ENCODE measurements around the gene OR2T2. TPM values are rescaled to one million over a fixed set of nuclear protein-coding genes. Genes with fewer than 3 reads are reported as not detected.
A peak's percentile ranks its signal among the peaks of the same experiment; 100 is the strongest.
"Not testable (repeated sequence)": the region's sequence is repeated elsewhere in the genome, so short reads cannot be mapped to it uniquely, and the experiment has no call there.

OR2T2 gene
- total RNA-seq, 2 experiments from 2014 or later, result not detected

GRCh38 chr1:248481686-248482579 lies 36.5 kb downstream of the OR2T2 start:
- H3K27ac Mint-ChIP-seq, result peak overlapping the region; percentile 91
- H3K4me3 Mint-ChIP-seq, result peak overlapping the region; percentile 79
- not testable (repeated sequence) for H3K27me3 Mint-ChIP-seq, H3K9me3 Mint-ChIP-seq, H3K36me3 Mint-ChIP-seq
- H3K4me1 Mint-ChIP-seq, result peaks cover 14% of the 10 kb centered on the region
- peak; percentile 21 for DNase-seq

DNA sequence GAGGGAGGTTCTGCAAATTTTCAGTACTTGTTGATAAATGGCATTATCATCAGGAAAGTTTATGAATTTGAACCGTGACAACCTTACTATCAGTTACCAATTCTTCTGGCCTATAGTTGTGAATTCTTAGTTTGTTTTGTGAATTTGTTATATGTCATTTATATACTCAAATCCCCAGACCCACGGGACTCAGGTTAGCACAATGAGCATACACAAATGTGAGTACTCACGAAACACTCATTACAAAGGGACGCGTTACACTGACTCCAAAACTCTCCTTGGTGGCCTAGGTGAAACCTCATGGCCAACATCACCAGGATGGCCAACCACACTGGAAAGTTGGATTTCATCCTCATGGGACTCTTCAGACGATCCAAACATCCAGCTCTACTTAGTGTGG lies 42.9 kb downstream of the OR2T2 start, which contains the start of gene OR2T5:
Gene OR2T5 (plus strand): TSS at position 301 of the 400 bp plus-strand sequence. CDS start 0 bp downstream, at position 301.
- H3K4me3 Mint-ChIP-seq, H3K9me3 Mint-ChIP-seq, H3K27me3 Mint-ChIP-seq, H3K36me3 Mint-ChIP-seq, DNase-seq, H3K4me1 Mint-ChIP-seq, H3K27ac Mint-ChIP-seq: not testable (repeated sequence)

DNA sequence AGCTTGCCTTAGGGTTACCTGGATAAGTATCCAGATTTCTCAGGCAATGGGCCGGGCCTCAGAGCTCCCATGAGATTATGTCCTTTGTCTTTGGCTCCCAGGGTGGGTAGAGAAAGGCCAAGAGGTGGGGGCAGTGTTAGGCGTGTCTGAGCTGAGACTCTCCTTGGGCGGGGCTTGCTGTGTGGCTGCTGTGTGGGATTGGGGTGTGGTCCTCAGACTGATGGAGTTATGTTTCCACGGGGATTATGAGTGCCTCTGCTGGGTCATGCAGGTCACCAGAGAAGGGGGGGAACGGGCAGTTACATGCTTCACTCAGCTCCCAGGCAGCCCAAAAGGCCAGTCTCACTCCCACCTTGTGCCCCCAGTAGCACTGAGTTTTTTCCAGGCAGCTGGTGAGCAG lies 51.2 kb downstream of the OR2T2 start:
- DNase-seq, H3K4me3 Mint-ChIP-seq, H3K36me3 Mint-ChIP-seq, H3K9me3 Mint-ChIP-seq, H3K4me1 Mint-ChIP-seq, H3K27ac Mint-ChIP-seq, H3K27me3 Mint-ChIP-seq: not testable (repeated sequence)

GRCh38 chr1:248500305-248501035 lies 55.0 kb downstream of the OR2T2 start:
- not testable (repeated sequence) for H3K9me3 Mint-ChIP-seq, H3K36me3 Mint-ChIP-seq, DNase-seq, H3K27me3 Mint-ChIP-seq, H3K4me3 Mint-ChIP-seq, H3K4me1 Mint-ChIP-seq, H3K27ac Mint-ChIP-seq

Other genes starting within 250 kb of the OR2T2 start
- gene OR2M3, start 248.4 kb upstream of the OR2T2 start, total RNA-seq, result not detected
- not detected for gene OR2M4, start 214.2 kb upstream of the OR2T2 start, total RNA-seq
- not detected for gene OR2T33, start 167.7 kb upstream of the OR2T2 start, total RNA-seq
- gene OR2T12, start 142.2 kb upstream of the OR2T2 start, total RNA-seq, result not detected
- not detected for gene OR2M7, start 121.1 kb upstream of the OR2T2 start, total RNA-seq
- gene OR14C36, start 96.9 kb upstream of the OR2T2 start, total RNA-seq, result not detected
- not detected for gene OR2T4, start 84.0 kb upstream of the OR2T2 start, total RNA-seq
- not detected for gene OR2T6, start 69.9 kb upstream of the OR2T2 start, total RNA-seq
- gene OR2T1, start 42.6 kb upstream of the OR2T2 start, total RNA-seq, result not detected
- gene OR2T3, start 27.7 kb downstream of the OR2T2 start, total RNA-seq, result not detected
- not detected for gene OR2T5, start 43.0 kb downstream of the OR2T2 start, total RNA-seq
- gene OR2G6, start 62.4 kb downstream of the OR2T2 start, total RNA-seq, result not detected
- not detected for gene OR2T29, start 117.1 kb downstream of the OR2T2 start, total RNA-seq
- gene OR2T34, start 129.1 kb downstream of the OR2T2 start, total RNA-seq, result not detected
- gene OR2T10, start 152.1 kb downstream of the OR2T2 start, total RNA-seq, result not detected
- gene OR2T11, start 189.5 kb downstream of the OR2T2 start, total RNA-seq, result not detected
- gene OR2T35, start 199.6 kb downstream of the OR2T2 start, total RNA-seq, result not detected
- gene OR2T27, start 209.9 kb downstream of the OR2T2 start, total RNA-seq, result not detected

Data from activated naive CD8-positive, alpha-beta T cell treated with anti-CD3 and anti-CD28 coated beads for 36 hours (primary cell).